WTC11 (cell line): ENCODE data around the gene NINJ2. TPM values are rescaled to one million over a fixed set of nuclear protein-coding genes. Genes with fewer than 3 reads are reported as not detected.
A peak's percentile ranks its signal among the peaks of the same experiment; 100 is the strongest.

Experiments used
- ATAC-seq: fragments of 200-7000 bp; cut with Tn5 transposase; 2 replicates; pipeline ENCODE4 v1.10.0; 2021; ENCODE audit warnings: mild to moderate bottlenecking, moderate library complexity
- CTCF ChIA-PET: fragments of 300-600 bp; sonication (Branson Sonifier 250); formaldehyde crosslinking; loops from one replicate; lab custom pipeline; 2021; ENCODE audit warnings: antibody characterized with exemption; lab: Charles Lee
- POLR2A ChIA-PET: fragments of 350-600 bp; sonication (Branson Sonifier 250); formaldehyde crosslinking; loops from one replicate; lab custom pipeline; 2021; ENCODE audit warnings: antibody characterized with exemption; lab: Charles Lee
- DNase-seq: peaks from one replicate; pipeline ENCODE4 v3.0.0; 2021; ENCODE audit warnings: low spot score
- H3K27ac Mint-ChIP-seq: 2 replicates; pipeline ENCODE4 v1.8.0; 2021; ENCODE audit warnings: mixed read lengths
- H3K27me3 Mint-ChIP-seq: 2 replicates; pipeline ENCODE4 v1.8.0; 2021; ENCODE audit warnings: low read depth, mild to moderate bottlenecking, moderate library complexity, mixed read lengths
- H3K36me3 Mint-ChIP-seq: 2 replicates; pipeline ENCODE4 v1.8.0; 2021; ENCODE audit warnings: mixed read lengths
- H3K4me1 Mint-ChIP-seq: 2 replicates; pipeline ENCODE4 v1.8.0; 2022; ENCODE audit warnings: mixed read lengths
- H3K4me3 Mint-ChIP-seq: 2 replicates; pipeline ENCODE4 v1.8.0; 2021; ENCODE audit warnings: mild to moderate bottlenecking, moderate library complexity, mixed read lengths
- H3K9me3 Mint-ChIP-seq: 2 replicates; pipeline ENCODE4 v1.8.0; 2021; ENCODE audit warnings: mixed read lengths
- ATF1 ChIP-seq: sonication (generic); formaldehyde crosslinking; IDR thresholded peaks from 2 replicates; pipeline ENCODE4 v1.8.1; 2023; ENCODE audit warnings: mild to moderate bottlenecking, moderate library complexity, missing genetic modification reagents
- EMX1 ChIP-seq: fragments of 250-450 bp; sonication (Bioruptor Pico); IDR thresholded peaks from 2 replicates; pipeline ENCODE4 v1.8.0; 2021; ENCODE audit warnings: mild to moderate bottlenecking
- GABPB1 ChIP-seq: sonication (generic); formaldehyde crosslinking; IDR thresholded peaks from 2 replicates; pipeline ENCODE4 v1.8.1; 2023; ENCODE audit warnings: mild to moderate bottlenecking, missing genetic modification reagents
- IRF2 ChIP-seq: sonication (generic); formaldehyde crosslinking; IDR thresholded peaks from 2 replicates; pipeline ENCODE4 v1.8.0; 2022; ENCODE audit warnings: low read depth, missing genetic modification reagents, borderline replicate concordance
- NR2C2 ChIP-seq: sonication (generic); formaldehyde crosslinking; IDR thresholded peaks from 2 replicates; pipeline ENCODE4 v1.8.0; 2022; ENCODE audit warnings: mild to moderate bottlenecking, missing genetic modification reagents
- PRRX2 ChIP-seq: fragments of 250-450 bp; sonication (Bioruptor Pico); IDR thresholded peaks from 2 replicates; pipeline ENCODE4 v1.8.0; 2021; ENCODE audit warnings: mild to moderate bottlenecking
- RELA ChIP-seq: sonication (generic); formaldehyde crosslinking; IDR thresholded peaks from 2 replicates; pipeline ENCODE4 v1.8.1; 2022; ENCODE audit warnings: missing genetic modification reagents, mild to moderate bottlenecking, borderline replicate concordance
- SOX15 ChIP-seq: fragments of 250-450 bp; sonication (Bioruptor Pico); IDR thresholded peaks from 2 replicates; pipeline ENCODE4 v1.9.0; 2021; ENCODE audit warnings: mild to moderate bottlenecking
- SP1 ChIP-seq: sonication (generic); formaldehyde crosslinking; conservative IDR thresholded peaks from 2 replicates; pipeline ENCODE4 v1.8.1; 2022; ENCODE audit warnings: missing genetic modification reagents
- TCF7 ChIP-seq: sonication (generic); formaldehyde crosslinking; IDR thresholded peaks from 2 replicates; pipeline ENCODE4 v1.8.0; 2022; ENCODE audit warnings: mild to moderate bottlenecking, low read depth, missing genetic modification reagents, moderate library complexity
- ZNF121 ChIP-seq: sonication (generic); formaldehyde crosslinking; IDR thresholded peaks from 2 replicates; pipeline ENCODE4 v1.8.0; 2023; ENCODE audit warnings: missing genetic modification reagents
- ZNF232 ChIP-seq: sonication (generic); formaldehyde crosslinking; IDR thresholded peaks from 2 replicates; pipeline ENCODE4 v1.8.0; 2022; ENCODE audit warnings: mild to moderate bottlenecking, missing genetic modification reagents
- ZNF317 ChIP-seq: sonication (generic); formaldehyde crosslinking; IDR thresholded peaks from 2 replicates; pipeline ENCODE4 v1.8.1; 2023; ENCODE audit warnings: low read depth, mild to moderate bottlenecking, moderate library complexity, missing genetic modification reagents, borderline replicate concordance
- total RNA-seq: library from RNA; stranded (reverse); gene quantifications from 3 replicates; pipeline ENCODE4 v1.2.3, GENCODE V29; 2021
- TF ChIP-seq, protein P1 (sequence below): sonication (generic); formaldehyde crosslinking; IDR thresholded peaks from 2 replicates; pipeline ENCODE4 v1.8.0; 2023; ENCODE audit warnings: mild to moderate bottlenecking, missing genetic modification reagents
- TF ChIP-seq, protein P2 (sequence below): sonication (generic); formaldehyde crosslinking; conservative IDR thresholded peaks from 2 replicates; pipeline ENCODE4 v1.8.1; 2023; ENCODE audit warnings: mild to moderate bottlenecking, low read depth, missing genetic modification reagents, moderate library complexity
- TF ChIP-seq, protein P3 (sequence below): sonication (generic); formaldehyde crosslinking; IDR thresholded peaks from 2 replicates; pipeline ENCODE4 v1.8.1; 2022; ENCODE audit warnings: mild to moderate bottlenecking, moderate library complexity, missing genetic modification reagents
- TF ChIP-seq, protein P4 (sequence below): sonication (generic); formaldehyde crosslinking; IDR thresholded peaks from 2 replicates; pipeline ENCODE4 v1.8.1; 2022; ENCODE audit warnings: low read depth, missing genetic modification reagents, borderline replicate concordance

Gene NINJ2
- total RNA-seq, 1 experiment from 2014 or later = 0.42 TPM

DNA sequence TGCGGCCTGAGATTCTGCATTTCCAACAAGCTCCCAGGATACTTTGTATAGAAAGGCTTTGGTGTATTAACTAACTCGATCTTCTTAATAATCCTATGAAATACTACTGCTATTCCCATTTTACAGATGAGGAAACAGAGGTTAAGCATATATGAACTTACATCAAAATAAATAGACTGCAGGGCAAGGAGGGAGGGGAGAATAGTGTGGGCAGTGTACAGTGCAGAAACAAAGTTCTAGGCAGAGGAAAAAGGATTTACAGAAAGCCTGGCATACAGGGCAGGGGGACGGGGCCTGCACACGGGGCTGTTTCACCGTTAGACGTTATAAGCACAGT, 19.0 kb downstream of the NINJ2 start (continued):
- TF ChIP-seq, protein P1, sequence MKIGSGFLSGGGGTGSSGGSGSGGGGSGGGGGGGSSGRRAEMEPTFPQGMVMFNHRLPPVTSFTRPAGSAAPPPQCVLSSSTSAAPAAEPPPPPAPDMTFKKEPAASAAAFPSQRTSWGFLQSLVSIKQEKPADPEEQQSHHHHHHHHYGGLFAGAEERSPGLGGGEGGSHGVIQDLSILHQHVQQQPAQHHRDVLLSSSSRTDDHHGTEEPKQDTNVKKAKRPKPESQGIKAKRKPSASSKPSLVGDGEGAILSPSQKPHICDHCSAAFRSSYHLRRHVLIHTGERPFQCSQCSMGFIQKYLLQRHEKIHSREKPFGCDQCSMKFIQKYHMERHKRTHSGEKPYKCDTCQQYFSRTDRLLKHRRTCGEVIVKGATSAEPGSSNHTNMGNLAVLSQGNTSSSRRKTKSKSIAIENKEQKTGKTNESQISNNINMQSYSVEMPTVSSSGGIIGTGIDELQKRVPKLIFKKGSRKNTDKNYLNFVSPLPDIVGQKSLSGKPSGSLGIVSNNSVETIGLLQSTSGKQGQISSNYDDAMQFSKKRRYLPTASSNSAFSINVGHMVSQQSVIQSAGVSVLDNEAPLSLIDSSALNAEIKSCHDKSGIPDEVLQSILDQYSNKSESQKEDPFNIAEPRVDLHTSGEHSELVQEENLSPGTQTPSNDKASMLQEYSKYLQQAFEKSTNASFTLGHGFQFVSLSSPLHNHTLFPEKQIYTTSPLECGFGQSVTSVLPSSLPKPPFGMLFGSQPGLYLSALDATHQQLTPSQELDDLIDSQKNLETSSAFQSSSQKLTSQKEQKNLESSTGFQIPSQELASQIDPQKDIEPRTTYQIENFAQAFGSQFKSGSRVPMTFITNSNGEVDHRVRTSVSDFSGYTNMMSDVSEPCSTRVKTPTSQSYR (CRISPR knock-in tag) = no peak
- TF ChIP-seq PRRX2 (CRISPR knock-in tag) = no peak
- TF ChIP-seq, all 79 proteins: peak for 0

DNA sequence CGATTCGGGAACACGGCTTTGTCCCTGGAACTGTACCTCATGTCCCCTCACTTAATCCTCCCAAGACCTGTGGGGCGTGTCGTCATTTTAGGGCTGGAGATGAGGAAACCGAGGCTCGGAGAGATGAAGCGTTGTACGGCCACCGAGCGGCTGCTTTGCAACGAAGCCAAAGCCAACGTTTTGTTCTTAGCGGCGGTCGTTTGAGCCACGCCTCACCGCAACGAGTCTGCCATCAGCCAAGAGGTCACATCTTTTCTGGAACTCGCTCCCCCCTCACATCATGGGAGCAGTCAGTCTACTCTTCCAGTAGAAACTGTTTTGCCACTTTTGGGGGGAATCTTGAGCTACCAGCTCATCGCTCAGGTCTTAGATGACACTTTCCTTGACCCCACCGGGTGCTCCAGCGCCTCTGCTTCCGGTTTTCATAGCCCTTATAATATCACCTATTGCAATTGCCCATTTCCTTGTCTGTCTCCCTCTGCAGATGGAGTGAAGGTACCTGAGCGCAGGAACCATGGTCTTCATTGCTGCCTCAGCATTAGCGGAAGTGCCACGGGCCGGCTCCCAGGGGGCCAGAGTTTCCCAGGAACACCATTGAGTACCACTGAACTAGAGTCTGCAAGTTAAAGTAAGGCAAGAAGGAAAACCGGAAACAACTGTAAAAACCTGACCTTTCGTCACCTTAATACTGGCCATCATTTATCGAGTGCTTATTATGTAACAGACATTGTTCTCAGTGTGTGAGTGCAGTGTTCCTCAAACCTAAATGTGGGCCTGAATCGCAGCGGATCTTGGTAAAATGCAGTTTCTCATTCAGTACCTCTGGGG, 19.6 kb downstream of the NINJ2 start:
- Mint-ChIP-seq H3K27me3 (no peaks in the 10 kb centered on the region), H3K4me1 (peaks cover 7% of the 10 kb centered on the region), H3K36me3 (no peaks in the 10 kb centered on the region), H3K9me3 (no peaks in the 10 kb centered on the region), H3K4me3 (peak overlapping the region; percentile 61), H3K27ac (peak overlapping the region; percentile 40; the same call in 1 of the 2 replicates)
- ChIA-PET POLR2A (interaction anchor here (0.6 kb wide), 1 partner anchor 134 kb away, joined by 3 read pairs; no protein-coding TSS in a partner anchor), CTCF (interaction anchor here (2.5 kb wide), 1 partner anchor 107 kb away, joined by 23 read pairs; no protein-coding TSS in a partner anchor)
- peak; percentile 4; the same call in 1 of the 2 replicates for ATAC-seq
- no peak for DNase-seq
- TF ChIP-seq NR2C2 (CRISPR knock-in tag) (no peak), ATF1 (no peak), TCF7 (CRISPR knock-in tag) (no peak), SP1 (CRISPR knock-in tag) (no peak), ZNF317 (no peak), IRF2 (CRISPR knock-in tag) (no peak), GABPB1 (CRISPR knock-in tag) (no peak), RELA (CRISPR knock-in tag) (no peak), EMX1 (CRISPR knock-in tag) (no peak), ZNF121 (CRISPR knock-in tag) (no peak), SOX15 (no peak), PRRX2 (CRISPR knock-in tag) (no peak), ZNF232 (no peak)
- TF ChIP-seq, protein P2, sequence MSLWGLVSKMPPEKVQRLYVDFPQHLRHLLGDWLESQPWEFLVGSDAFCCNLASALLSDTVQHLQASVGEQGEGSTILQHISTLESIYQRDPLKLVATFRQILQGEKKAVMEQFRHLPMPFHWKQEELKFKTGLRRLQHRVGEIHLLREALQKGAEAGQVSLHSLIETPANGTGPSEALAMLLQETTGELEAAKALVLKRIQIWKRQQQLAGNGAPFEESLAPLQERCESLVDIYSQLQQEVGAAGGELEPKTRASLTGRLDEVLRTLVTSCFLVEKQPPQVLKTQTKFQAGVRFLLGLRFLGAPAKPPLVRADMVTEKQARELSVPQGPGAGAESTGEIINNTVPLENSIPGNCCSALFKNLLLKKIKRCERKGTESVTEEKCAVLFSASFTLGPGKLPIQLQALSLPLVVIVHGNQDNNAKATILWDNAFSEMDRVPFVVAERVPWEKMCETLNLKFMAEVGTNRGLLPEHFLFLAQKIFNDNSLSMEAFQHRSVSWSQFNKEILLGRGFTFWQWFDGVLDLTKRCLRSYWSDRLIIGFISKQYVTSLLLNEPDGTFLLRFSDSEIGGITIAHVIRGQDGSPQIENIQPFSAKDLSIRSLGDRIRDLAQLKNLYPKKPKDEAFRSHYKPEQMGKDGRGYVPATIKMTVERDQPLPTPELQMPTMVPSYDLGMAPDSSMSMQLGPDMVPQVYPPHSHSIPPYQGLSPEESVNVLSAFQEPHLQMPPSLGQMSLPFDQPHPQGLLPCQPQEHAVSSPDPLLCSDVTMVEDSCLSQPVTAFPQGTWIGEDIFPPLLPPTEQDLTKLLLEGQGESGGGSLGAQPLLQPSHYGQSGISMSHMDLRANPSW (CRISPR knock-in tag) = no peak
- TF ChIP-seq, protein P3, sequence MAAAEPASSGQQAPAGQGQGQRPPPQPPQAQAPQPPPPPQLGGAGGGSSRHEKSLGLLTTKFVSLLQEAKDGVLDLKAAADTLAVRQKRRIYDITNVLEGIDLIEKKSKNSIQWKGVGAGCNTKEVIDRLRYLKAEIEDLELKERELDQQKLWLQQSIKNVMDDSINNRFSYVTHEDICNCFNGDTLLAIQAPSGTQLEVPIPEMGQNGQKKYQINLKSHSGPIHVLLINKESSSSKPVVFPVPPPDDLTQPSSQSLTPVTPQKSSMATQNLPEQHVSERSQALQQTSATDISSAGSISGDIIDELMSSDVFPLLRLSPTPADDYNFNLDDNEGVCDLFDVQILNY (CRISPR knock-in tag) = no peak
- TF ChIP-seq, protein P4, sequence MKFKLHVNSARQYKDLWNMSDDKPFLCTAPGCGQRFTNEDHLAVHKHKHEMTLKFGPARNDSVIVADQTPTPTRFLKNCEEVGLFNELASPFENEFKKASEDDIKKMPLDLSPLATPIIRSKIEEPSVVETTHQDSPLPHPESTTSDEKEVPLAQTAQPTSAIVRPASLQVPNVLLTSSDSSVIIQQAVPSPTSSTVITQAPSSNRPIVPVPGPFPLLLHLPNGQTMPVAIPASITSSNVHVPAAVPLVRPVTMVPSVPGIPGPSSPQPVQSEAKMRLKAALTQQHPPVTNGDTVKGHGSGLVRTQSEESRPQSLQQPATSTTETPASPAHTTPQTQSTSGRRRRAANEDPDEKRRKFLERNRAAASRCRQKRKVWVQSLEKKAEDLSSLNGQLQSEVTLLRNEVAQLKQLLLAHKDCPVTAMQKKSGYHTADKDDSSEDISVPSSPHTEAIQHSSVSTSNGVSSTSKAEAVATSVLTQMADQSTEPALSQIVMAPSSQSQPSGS (CRISPR knock-in tag) = no peak
